SK-N-SH treated with all-trans-retinoic acid at 6 μM for 48 hours (cell line): ENCODE results near the gene TAF1B.

ENCODE experiments used
- ATAC-seq: fragments of 200-7000 bp; cut with Tn5 transposase; 3 replicates; pipeline ENCODE4 v1.9.1; 2020; ENCODE audit warnings: mild to moderate bottlenecking, moderate library complexity
- CREB5 ChIP-seq: fragments of 250-450 bp; sonication (Bioruptor Pico); IDR thresholded peaks from 2 replicates; pipeline ENCODE4 v1.5.1; 2020; ENCODE audit warnings: low read depth, mild to moderate bottlenecking, moderate library complexity
- CSDC2 ChIP-seq: fragments of 250-450 bp; sonication (Bioruptor Pico); IDR thresholded peaks from 2 replicates; pipeline ENCODE4 v1.5.0; 2020; ENCODE audit warnings: mild to moderate bottlenecking, moderate library complexity
- ESRRG ChIP-seq: fragments of 250-450 bp; sonication (Bioruptor Pico); IDR thresholded peaks from 2 replicates; pipeline ENCODE4 v1.6.1; 2021; ENCODE audit warnings: mild to moderate bottlenecking
- GLIS3 ChIP-seq: fragments of 250-450 bp; sonication (Bioruptor Pico); IDR thresholded peaks from 2 replicates; pipeline ENCODE4 v1.5.0; 2020; ENCODE audit warnings: mild to moderate bottlenecking, moderate library complexity
- OSR1 ChIP-seq: fragments of 250-450 bp; sonication (Bioruptor Pico); IDR thresholded peaks from 2 replicates; pipeline ENCODE4 v1.8.0; 2022; ENCODE audit warnings: moderate library complexity, mild to moderate bottlenecking, inconsistent platforms
- POU6F1 ChIP-seq: fragments of 250-450 bp; sonication (Bioruptor Pico); IDR thresholded peaks from 2 replicates; pipeline ENCODE4 v1.8.0; 2021; ENCODE audit warnings: low read depth, mild to moderate bottlenecking, moderate library complexity, borderline replicate concordance
- PPARA ChIP-seq: fragments of 250-450 bp; sonication (Bioruptor Pico); IDR thresholded peaks from 2 replicates; pipeline ENCODE4 v1.5.0; 2020; ENCODE audit warnings: mild to moderate bottlenecking, borderline replicate concordance
- RARB ChIP-seq: fragments of 250-450 bp; sonication (Bioruptor Pico); IDR thresholded peaks from 2 replicates; pipeline ENCODE4 v1.8.0; 2021; ENCODE audit warnings: mild to moderate bottlenecking, moderate library complexity
- SNAI2 ChIP-seq: fragments of 250-450 bp; sonication (Bioruptor Pico); IDR thresholded peaks from 2 replicates; pipeline ENCODE4 v1.5.0; 2020; ENCODE audit warnings: mild to moderate bottlenecking, moderate library complexity
- ZC3H10 ChIP-seq: fragments of 250-450 bp; sonication (Bioruptor Pico); IDR thresholded peaks from 2 replicates; pipeline ENCODE4 v1.5.1; 2021; ENCODE audit warnings: mild to moderate bottlenecking, moderate library complexity
- ZFP3 ChIP-seq: fragments of 250-450 bp; sonication (Bioruptor Pico); IDR thresholded peaks from 2 replicates; pipeline ENCODE4 v1.5.0; 2020; ENCODE audit warnings: mild to moderate bottlenecking, moderate library complexity
- ZFP30 ChIP-seq: fragments of 450-650 bp; formaldehyde crosslinking; IDR thresholded peaks from 2 replicates; pipeline ENCODE4 v1.5.0; 2022; ENCODE audit warnings: mild to moderate bottlenecking, moderate library complexity
- ZNF565 ChIP-seq: fragments of 450-650 bp; formaldehyde crosslinking; conservative IDR thresholded peaks from 2 replicates; pipeline ENCODE4 v1.5.0; 2020; ENCODE audit warnings: low read depth, mild to moderate bottlenecking, moderate library complexity
- ZNF70 ChIP-seq: fragments of 450-650 bp; formaldehyde crosslinking; IDR thresholded peaks from 2 replicates; pipeline ENCODE4 v1.5.0; 2020; ENCODE audit warnings: mild to moderate bottlenecking, moderate library complexity
- ZNF8 ChIP-seq: fragments of 450-650 bp; formaldehyde crosslinking; IDR thresholded peaks from 2 replicates; pipeline ENCODE4 v1.5.0; 2020; ENCODE audit warnings: mild to moderate bottlenecking, moderate library complexity
- TF ChIP-seq, protein P1 (sequence below): fragments of 250-450 bp; sonication (Bioruptor Pico); IDR thresholded peaks from 2 replicates; pipeline ENCODE4 v1.8.0; 2020; ENCODE audit warnings: mild to moderate bottlenecking, moderate library complexity, borderline replicate concordance
- TF ChIP-seq, protein P2 (sequence below): fragments of 250-450 bp; sonication (Bioruptor Pico); IDR thresholded peaks from 2 replicates; pipeline ENCODE4 v1.5.1; 2021; ENCODE audit warnings: mild to moderate bottlenecking, moderate library complexity

TAF1B gene

GRCh38 chr2:9971890-9972289 is 128.6 kb downstream of the TAF1B start:
- TF ChIP-seq RARB = no peak
- TF ChIP-seq PPARA (CRISPR knock-in tag) = no peak
- TF ChIP-seq CSDC2 (CRISPR knock-in tag) = no peak
- TF ChIP-seq CREB5 = no peak
- no peak for TF ChIP-seq OSR1
- TF ChIP-seq ZFP3 (CRISPR knock-in tag) = no peak
- TF ChIP-seq, protein P1, sequence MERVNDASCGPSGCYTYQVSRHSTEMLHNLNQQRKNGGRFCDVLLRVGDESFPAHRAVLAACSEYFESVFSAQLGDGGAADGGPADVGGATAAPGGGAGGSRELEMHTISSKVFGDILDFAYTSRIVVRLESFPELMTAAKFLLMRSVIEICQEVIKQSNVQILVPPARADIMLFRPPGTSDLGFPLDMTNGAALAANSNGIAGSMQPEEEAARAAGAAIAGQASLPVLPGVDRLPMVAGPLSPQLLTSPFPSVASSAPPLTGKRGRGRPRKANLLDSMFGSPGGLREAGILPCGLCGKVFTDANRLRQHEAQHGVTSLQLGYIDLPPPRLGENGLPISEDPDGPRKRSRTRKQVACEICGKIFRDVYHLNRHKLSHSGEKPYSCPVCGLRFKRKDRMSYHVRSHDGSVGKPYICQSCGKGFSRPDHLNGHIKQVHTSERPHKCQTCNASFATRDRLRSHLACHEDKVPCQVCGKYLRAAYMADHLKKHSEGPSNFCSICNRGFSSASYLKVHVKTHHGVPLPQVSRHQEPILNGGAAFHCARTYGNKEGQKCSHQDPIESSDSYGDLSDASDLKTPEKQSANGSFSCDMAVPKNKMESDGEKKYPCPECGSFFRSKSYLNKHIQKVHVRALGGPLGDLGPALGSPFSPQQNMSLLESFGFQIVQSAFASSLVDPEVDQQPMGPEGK (CRISPR knock-in tag) = no peak
- no peak for TF ChIP-seq ZNF8 (CRISPR knock-in tag)
- TF ChIP-seq, protein P2, sequence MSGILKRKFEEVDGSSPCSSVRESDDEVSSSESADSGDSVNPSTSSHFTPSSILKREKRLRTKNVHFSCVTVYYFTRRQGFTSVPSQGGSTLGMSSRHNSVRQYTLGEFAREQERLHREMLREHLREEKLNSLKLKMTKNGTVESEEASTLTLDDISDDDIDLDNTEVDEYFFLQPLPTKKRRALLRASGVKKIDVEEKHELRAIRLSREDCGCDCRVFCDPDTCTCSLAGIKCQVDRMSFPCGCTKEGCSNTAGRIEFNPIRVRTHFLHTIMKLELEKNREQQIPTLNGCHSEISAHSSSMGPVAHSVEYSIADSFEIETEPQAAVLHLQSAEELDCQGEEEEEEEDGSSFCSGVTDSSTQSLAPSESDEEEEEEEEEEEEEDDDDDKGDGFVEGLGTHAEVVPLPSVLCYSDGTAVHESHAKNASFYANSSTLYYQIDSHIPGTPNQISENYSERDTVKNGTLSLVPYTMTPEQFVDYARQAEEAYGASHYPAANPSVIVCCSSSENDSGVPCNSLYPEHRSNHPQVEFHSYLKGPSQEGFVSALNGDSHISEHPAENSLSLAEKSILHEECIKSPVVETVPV (CRISPR knock-in tag) = no peak
- no peak for TF ChIP-seq ZC3H10
- no peak for TF ChIP-seq ZNF565
- no peak for TF ChIP-seq SNAI2
- TF ChIP-seq POU6F1 (CRISPR knock-in tag) = no peak
- no peak for TF ChIP-seq ZNF70 (CRISPR knock-in tag)
- no peak for ATAC-seq

GRCh38 chr2:9972621-9973479 is 129.6 kb downstream of the TAF1B start:
- ATAC-seq = no peak
- TF ChIP-seq ZNF8 (CRISPR knock-in tag) (no peak), SNAI2 (no peak), ZNF70 (CRISPR knock-in tag) (no peak), OSR1 (no peak), RARB (no peak), ESRRG (CRISPR knock-in tag) (no peak), GLIS3 (CRISPR knock-in tag) (no peak), POU6F1 (CRISPR knock-in tag) (no peak)
- TF ChIP-seq, protein P2 (CRISPR knock-in tag) = no peak

GRCh38 chr2:9973690-9974089 is 130.4 kb downstream of the TAF1B start:
- no peak for ATAC-seq
- no peak for TF ChIP-seq ZFP30
- TF ChIP-seq POU6F1 (CRISPR knock-in tag) = no peak
